CD4-positive, CD25-positive, alpha-beta regulatory T cell (primary cell): ENCODE data around the gene DLGAP5. TPM values are rescaled to one million over a fixed set of nuclear protein-coding genes. Genes with fewer than 3 reads are reported as not detected.

ENCODE experiments used
- ATAC-seq, 2 donors: fragments of 150-1000 bp; cut with Tn5 transposase; one replicate each; pipeline ENCODE4 v1.10.0; 2021; ENCODE audit warnings: low read depth in 2 of 2, moderate number of reproducible peaks in 2 of 2, moderate library complexity in 1 of 2
- DNase-seq, 3 donors: peaks; one replicate each; pipeline versions ENCODE4 v3.0.0 to v3.0.0-alpha.2; 2012 to 2022; ENCODE audit warnings: mixed read lengths in 1 of 3
- H3K27ac ChIP-seq: one replicate; pipeline ENCODE4 v1.7.0; 2013; ENCODE audit warnings: mild to moderate bottlenecking, low read length; ENCODE audit not compliant: insufficient read depth, poor library complexity, severe bottlenecking
- H3K27me3 ChIP-seq: one replicate; pipeline ENCODE4 v1.7.0; 2013; ENCODE audit warnings: low read length; ENCODE audit not compliant: control insufficient read depth, insufficient read depth
- H3K36me3 ChIP-seq: one replicate; pipeline ENCODE4 v1.7.0; 2013; ENCODE audit warnings: mild to moderate bottlenecking, low read length, moderate library complexity; ENCODE audit not compliant: control insufficient read depth, insufficient read depth
- H3K4me1 ChIP-seq: 2 replicates; pipeline ENCODE4 v1.7.0; 2013; ENCODE audit warnings: mild to moderate bottlenecking, low read length; ENCODE audit not compliant: insufficient read depth, control insufficient read depth, poor library complexity, severe bottlenecking
- H3K4me3 ChIP-seq: one replicate; pipeline ENCODE4 v1.7.0; 2013; ENCODE audit warnings: low read depth, mild to moderate bottlenecking, low read length, moderate library complexity
- H3K9me3 ChIP-seq, 2 experiments: 1 replicate in 1 of 2; 2 replicates in 1 of 2; pipeline ENCODE4 v1.7.0; 2013; ENCODE audit warnings: low read length in 2 of 2, mild to moderate bottlenecking in 1 of 2, moderate library complexity in 1 of 2; ENCODE audit not compliant: control insufficient read depth in 2 of 2
- H3K27ac Mint-ChIP-seq, 3 donors: one replicate each; pipeline ENCODE4 v1.8.0; 2020 to 2022; ENCODE audit warnings: mild to moderate bottlenecking in 3 of 3, mixed read lengths in 3 of 3, moderate library complexity in 2 of 3
- H3K27me3 Mint-ChIP-seq: one replicate; pipeline ENCODE4 v1.8.0; 2022; ENCODE audit warnings: mild to moderate bottlenecking, mixed read lengths
- H3K36me3 Mint-ChIP-seq: one replicate; pipeline ENCODE4 v1.8.0; 2020; ENCODE audit warnings: mixed read lengths
- H3K4me1 Mint-ChIP-seq, 4 donors: one replicate each; pipeline ENCODE4 v1.8.0; 2020 to 2022; ENCODE audit warnings: mixed read lengths in 4 of 4, mild to moderate bottlenecking in 1 of 4
- H3K4me3 Mint-ChIP-seq, 4 donors: one replicate each; pipeline ENCODE4 v1.8.0; 2020 to 2022; ENCODE audit warnings: mild to moderate bottlenecking in 4 of 4, mixed read lengths in 4 of 4, moderate library complexity in 3 of 4
- H3K9me3 Mint-ChIP-seq, 7 donors: one replicate each; pipeline ENCODE4 v1.8.0; 2020 to 2022; ENCODE audit warnings: mixed read lengths in 7 of 7, mild to moderate bottlenecking in 3 of 7, moderate library complexity in 2 of 7
- polyA plus RNA-seq, 4 donors: library from polyadenylated mRNA; unstranded; fragments of 300-500 nt; fragmentation: Illumina TruSeq; gene quantifications; one replicate each; pipeline ENCODE4 v1.2.3, GENCODE V29; 2021
- total RNA-seq: library from RNA; stranded (reverse); gene quantifications from one replicate; pipeline ENCODE4 v1.2.3, GENCODE V29; 2022

Gene DLGAP5
- total and polyA plus RNA-seq, 5 donors from 2014 or later: 0.67 to 4.1 (median 2.0) TPM

- peak overlapping the region in 2 of 3 donors; percentile 82 to 94 for H3K27ac Mint-ChIP-seq
These were observed 85.4 kb downstream of the DLGAP5 start for GRCh38 chr14:55105991-55106390.

GRCh38 chr14:55103971-55104954, 87.1 kb downstream of the DLGAP5 start:
- Histone ChIP-seq H3K4me1 (peaks cover 53% of the 10 kb centered on the region), H3K27me3 (no peaks in the 10 kb centered on the region), H3K4me3 (peak overlapping the region; percentile 61), H3K36me3 (no peaks in the 10 kb centered on the region), H3K9me3 (peaks cover 2 to 5% of the 10 kb centered on the region in 2 experiments), H3K27ac (peak overlapping the region; percentile 86)
- Mint-ChIP-seq H3K27me3 (no peaks in the 10 kb centered on the region), H3K27ac (peak overlapping the region; percentile 98 to 99 (median 98)), H3K36me3 (peaks cover 4% of the 10 kb centered on the region), H3K4me3 (peak overlapping the region in 3 of 4 donors; percentile 49 to 76 (median 52)), H3K4me1 (peaks cover 37 to 67% (median 54%) of the 10 kb centered on the region in 4 donors), H3K9me3 (peaks cover 0 to 8% (median 3%) of the 10 kb centered on the region in 7 donors)
- peak in 1 of 3 donors; percentile 57 for DNase-seq
- no peak for ATAC-seq

More at GRCh38 chr14:55105991-55106390, 85.4 kb downstream of the DLGAP5 start:
- Mint-ChIP-seq H3K27me3 (no peaks in the 10 kb centered on the region), H3K9me3 (peaks cover 0 to 8% (median 3%) of the 10 kb centered on the region in 7 donors), H3K36me3 (peaks cover 4% of the 10 kb centered on the region), H3K4me1 (peaks cover 32 to 53% (median 45%) of the 10 kb centered on the region in 4 donors), H3K4me3 (peak overlapping the region in 1 of 4 donors; percentile 69)
- H3K27ac ChIP-seq: no peak overlapping the region
- no peaks in the 10 kb centered on the region for H3K36me3 ChIP-seq
- no peak overlapping the region for H3K4me3 ChIP-seq
- DNase-seq (no peak), ATAC-seq (no peak)
- no peaks in the 10 kb centered on the region for H3K27me3 ChIP-seq
- peaks cover 2 to 5% of the 10 kb centered on the region in 2 experiments for H3K9me3 ChIP-seq
- H3K4me1 ChIP-seq: peaks cover 52% of the 10 kb centered on the region

- Mint-ChIP-seq H3K36me3 (peaks cover 4% of the 10 kb centered on the region), H3K9me3 (peaks cover 0 to 8% (median 3%) of the 10 kb centered on the region in 7 donors), H3K27ac (peak overlapping the region; percentile 98 to 99 (median 98)), H3K4me1 (peaks cover 39 to 71% (median 57%) of the 10 kb centered on the region in 4 donors), H3K27me3 (no peaks in the 10 kb centered on the region), H3K4me3 (peak overlapping the region; percentile 74 to 93 (median 78))
- ATAC-seq (peak; percentile 73 to 75), DNase-seq (peak; percentile 43 to 95 (median 64))
- Histone ChIP-seq H3K27me3 (no peaks in the 10 kb centered on the region), H3K27ac (peak overlapping the region; percentile 86), H3K9me3 (peaks cover 2 to 5% of the 10 kb centered on the region in 2 experiments), H3K4me3 (peak overlapping the region; percentile 61), H3K36me3 (no peaks in the 10 kb centered on the region), H3K4me1 (peaks cover 54% of the 10 kb centered on the region)
These were observed 88.3 kb downstream of the DLGAP5 start for GRCh38 chr14:55103005-55103640.

GRCh38 chr14:55102141-55102621, 89.2 kb downstream of the DLGAP5 start:
- no peaks in the 10 kb centered on the region for H3K36me3 ChIP-seq
- H3K27ac ChIP-seq: peak overlapping the region; percentile 86
- peak overlapping the region; percentile 61 for H3K4me3 ChIP-seq
- H3K27ac Mint-ChIP-seq: peak overlapping the region; percentile 98 to 99 (median 98)
- H3K27me3 ChIP-seq: no peaks in the 10 kb centered on the region
- H3K9me3 ChIP-seq: peaks cover 2 to 5% of the 10 kb centered on the region in 2 experiments
- H3K9me3 Mint-ChIP-seq: peaks cover 0 to 8% (median 3%) of the 10 kb centered on the region in 7 donors
- peaks cover 33 to 72% (median 58%) of the 10 kb centered on the region in 4 donors for H3K4me1 Mint-ChIP-seq
- peaks cover 4% of the 10 kb centered on the region for H3K36me3 Mint-ChIP-seq
- peak; percentile 35 to 92 (median 62) for DNase-seq
- H3K27me3 Mint-ChIP-seq: no peaks in the 10 kb centered on the region
- peaks cover 54% of the 10 kb centered on the region for H3K4me1 ChIP-seq
- peak overlapping the region; percentile 74 to 93 (median 78) for H3K4me3 Mint-ChIP-seq
- peak; percentile 76 to 82 for ATAC-seq

GRCh38 chr14:55101698-55102097, 89.7 kb downstream of the DLGAP5 start:
- Histone ChIP-seq H3K4me3 (no peak overlapping the region), H3K27ac (peak overlapping the region; percentile 86), H3K36me3 (no peaks in the 10 kb centered on the region), H3K4me1 (peaks cover 53% of the 10 kb centered on the region), H3K9me3 (peaks cover 2 to 5% of the 10 kb centered on the region in 2 experiments), H3K27me3 (no peaks in the 10 kb centered on the region)
- Mint-ChIP-seq H3K4me3 (peak overlapping the region in 1 of 4 donors; percentile 81), H3K27me3 (no peaks in the 10 kb centered on the region), H3K4me1 (peaks cover 38 to 77% (median 61%) of the 10 kb centered on the region in 4 donors), H3K9me3 (peaks cover 0 to 8% (median 3%) of the 10 kb centered on the region in 7 donors), H3K36me3 (peaks cover 4% of the 10 kb centered on the region), H3K27ac (peak overlapping the region; percentile 98 to 99 (median 98))
- ATAC-seq (no peak), DNase-seq (no peak)

GRCh38 chr14:55099756-55100155, 91.6 kb downstream of the DLGAP5 start:
- H3K27me3 Mint-ChIP-seq: no peaks in the 10 kb centered on the region
- H3K4me3 Mint-ChIP-seq: no peak overlapping the region
- H3K4me1 ChIP-seq: peaks cover 53% of the 10 kb centered on the region
- H3K27ac Mint-ChIP-seq: peak overlapping the region in 2 of 3 donors; percentile 65 to 84
- DNase-seq (no peak), ATAC-seq (no peak)
- H3K36me3 ChIP-seq: no peaks in the 10 kb centered on the region
- H3K9me3 ChIP-seq: peaks cover 2 to 5% of the 10 kb centered on the region in 2 experiments
- no peak overlapping the region for H3K27ac ChIP-seq
- no peak overlapping the region for H3K4me3 ChIP-seq
- peaks cover 38 to 71% (median 57%) of the 10 kb centered on the region in 4 donors for H3K4me1 Mint-ChIP-seq
- H3K36me3 Mint-ChIP-seq: peaks cover 4% of the 10 kb centered on the region
- H3K9me3 Mint-ChIP-seq: peaks cover 0 to 8% (median 3%) of the 10 kb centered on the region in 7 donors
- H3K27me3 ChIP-seq: no peaks in the 10 kb centered on the region

GRCh38 chr14:55098561-55098898, 92.9 kb downstream of the DLGAP5 start:
- Histone ChIP-seq H3K27ac (peak overlapping the region; percentile 73), H3K36me3 (no peaks in the 10 kb centered on the region), H3K4me3 (peak overlapping the region; percentile 81), H3K4me1 (peaks cover 41% of the 10 kb centered on the region), H3K27me3 (no peaks in the 10 kb centered on the region), H3K9me3 (no peaks in the 10 kb centered on the region)
- Mint-ChIP-seq H3K36me3 (no peaks in the 10 kb centered on the region), H3K4me3 (peak overlapping the region; percentile 0 to 80 (median 54)), H3K9me3 (no peaks in the 10 kb centered on the region), H3K27me3 (no peaks in the 10 kb centered on the region), H3K27ac (peak overlapping the region; percentile 90 to 98 (median 92)), H3K4me1 (peaks cover 30 to 61% (median 46%) of the 10 kb centered on the region in 4 donors)
- no peak for DNase-seq
- no peak for ATAC-seq
